ENCODE data around the gene RETN.

Gene RETN

DNA sequence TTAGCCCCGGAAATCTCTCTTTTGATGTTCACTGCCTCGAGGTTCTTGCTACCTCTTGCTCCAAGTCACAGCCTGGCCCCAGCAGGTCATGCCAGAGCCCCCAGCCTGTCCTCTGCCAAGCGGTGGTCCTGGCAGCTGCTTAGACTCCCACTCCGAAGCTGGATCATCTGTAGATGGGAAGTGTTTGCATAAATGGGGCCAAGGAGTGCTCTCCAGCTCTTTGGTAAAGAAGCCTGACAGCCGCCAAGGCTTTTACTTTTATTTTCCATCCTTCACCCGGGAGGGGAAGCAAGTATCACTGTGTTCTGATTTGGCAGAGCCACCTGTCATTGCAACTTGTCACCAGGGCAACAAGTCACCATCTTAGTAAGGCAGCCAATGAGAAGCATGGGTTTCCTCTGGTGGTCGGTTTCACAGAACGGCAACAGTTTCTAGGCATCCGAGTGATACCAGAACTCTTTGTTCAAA is 10.6 kb upstream of the RETN start:
- ATAC-seq, result peak; percentile 92 to 97

- ATAC-seq, result no peak
Observed at GRCh38 chr19:7661744-7662538, 6.9 kb upstream of the RETN start.

- no peak for ATAC-seq
Observed at GRCh38 chr19:7662657-7663056, 6.2 kb upstream of the RETN start.

GRCh38 chr19:7663706-7664105 is 5.1 kb upstream of the RETN start:
- no peak for ATAC-seq

- no peak for ATAC-seq
Observed at GRCh38 chr19:7665076-7665475, 3.8 kb upstream of the RETN start.

DNA sequence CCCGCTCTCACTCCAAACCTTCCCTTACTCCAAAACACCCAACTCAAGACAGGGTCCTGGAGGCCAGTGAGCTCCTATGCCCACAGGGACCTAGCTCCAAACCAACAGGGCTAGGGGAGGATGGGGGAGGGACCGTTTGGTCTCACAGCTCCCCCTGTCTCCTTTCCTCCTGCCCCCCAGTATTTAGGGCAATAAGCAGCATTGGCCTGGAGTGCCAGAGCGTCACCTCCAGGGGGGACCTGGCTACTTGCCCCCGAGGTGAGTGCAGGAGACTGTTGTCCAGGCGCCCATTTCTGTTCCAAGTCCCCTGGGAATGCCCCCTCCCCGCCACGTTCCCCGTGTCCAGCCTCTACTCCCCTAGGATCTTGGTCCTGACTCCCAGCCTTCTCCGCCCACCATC is 792 bp downstream of the RETN start:
- no peak for ATAC-seq

GRCh38 chr19:7670150-7670783 is 1.4 kb downstream of the RETN start:
- ATAC-seq, result no peak

GRCh38 chr19:7670790-7671189 is 1.9 kb downstream of the RETN start:
- ATAC-seq, result no peak

DNA sequence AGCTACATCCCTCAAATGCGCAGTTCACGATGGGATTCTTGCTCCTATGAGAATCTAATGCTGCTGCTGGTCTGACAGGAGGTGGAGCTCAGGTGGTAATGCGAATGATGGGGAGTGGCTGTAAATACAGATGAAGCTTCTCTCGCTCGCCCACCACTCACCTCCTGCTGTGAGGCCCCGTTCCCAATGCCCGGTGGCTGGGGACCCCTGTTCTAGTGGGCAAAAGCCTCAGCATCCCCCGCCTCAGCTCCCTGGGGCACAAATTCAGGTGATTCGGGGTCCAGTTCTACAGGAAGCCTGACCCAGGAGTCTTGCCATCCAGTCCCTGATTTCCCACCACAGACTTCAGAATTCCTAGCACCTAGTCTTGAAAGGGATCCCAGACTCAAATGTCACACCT is 3.7 kb downstream of the RETN start:
- ATAC-seq, result no peak

DNA sequence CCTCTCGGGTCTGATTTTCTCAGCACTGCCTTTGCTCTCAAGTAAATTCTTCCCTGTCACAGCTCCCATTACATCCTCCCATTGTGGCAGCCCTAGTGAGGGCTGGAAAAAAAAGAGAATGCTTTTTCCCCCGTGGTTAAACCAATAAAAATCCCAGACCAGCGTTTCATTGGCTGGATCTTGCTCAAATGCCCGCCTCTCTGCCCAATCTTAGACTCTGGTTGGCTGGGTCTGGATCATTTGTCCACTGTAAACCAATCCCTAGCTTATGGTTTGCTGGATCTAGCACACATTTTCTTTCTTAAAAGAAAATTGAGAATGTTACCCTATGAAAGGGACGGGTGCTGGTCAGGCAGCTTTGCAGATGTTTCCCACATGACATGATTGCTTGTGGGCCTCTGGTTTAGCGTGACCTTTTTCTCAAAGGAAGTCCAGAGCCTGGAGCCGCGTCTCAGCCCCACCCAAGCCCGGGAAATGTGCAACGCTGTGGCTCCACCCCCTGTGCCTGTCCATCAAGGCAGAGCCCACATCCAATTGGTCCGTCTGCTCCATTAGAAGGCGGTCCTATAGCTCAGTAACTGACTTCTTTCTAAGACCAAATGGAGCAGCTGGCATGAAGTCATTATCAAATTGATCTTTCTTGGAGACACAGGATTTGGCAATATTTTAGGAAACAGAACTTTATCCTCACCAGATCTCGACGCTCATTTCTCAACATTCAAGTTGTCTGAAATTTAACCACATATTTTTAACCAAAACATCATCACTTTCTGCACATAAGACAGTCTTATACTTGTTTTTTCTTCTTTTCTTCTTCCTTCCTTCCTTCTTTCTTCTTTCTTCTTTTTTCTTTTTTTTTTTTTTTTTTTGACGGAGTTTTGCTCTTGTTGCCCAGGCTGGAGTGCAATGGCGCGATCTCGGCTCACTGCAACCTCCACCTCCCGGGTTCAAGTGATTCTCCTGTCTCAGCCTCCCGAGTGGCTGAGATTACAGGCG is 5.5 kb downstream of the RETN start:
- ATAC-seq, result peak in 1 of 2 donors; percentile 40

- ATAC-seq, result no peak
Observed at GRCh38 chr19:7676376-7676775, 7.5 kb downstream of the RETN start.

DNA sequence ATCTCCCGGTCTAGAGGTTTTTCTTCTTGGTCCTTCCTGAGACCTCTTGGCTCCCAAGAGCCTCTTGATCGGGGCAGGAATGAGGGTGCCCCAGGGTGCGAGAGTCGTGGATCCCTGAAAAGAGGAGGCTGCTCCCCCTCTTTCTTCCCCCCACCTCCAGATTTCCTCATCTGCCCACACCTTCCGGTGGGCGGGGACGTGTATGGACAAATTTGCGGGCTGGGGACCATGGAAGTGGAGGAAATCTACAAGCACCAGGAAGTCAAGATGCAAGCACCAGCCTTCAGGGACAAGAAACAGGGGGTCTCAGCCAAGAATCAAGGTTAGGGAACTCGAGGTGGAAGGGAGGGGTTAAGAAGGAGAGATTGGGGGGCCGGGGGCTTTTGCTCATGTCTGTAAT is 8.0 kb downstream of the RETN start, which contains the start of gene MCEMP1:
MCEMP1 (plus strand) TSS at position 237 of the 400 bp plus-strand sequence; CDS start at position 268, 31 bp downstream.
- no peak for ATAC-seq

DNA sequence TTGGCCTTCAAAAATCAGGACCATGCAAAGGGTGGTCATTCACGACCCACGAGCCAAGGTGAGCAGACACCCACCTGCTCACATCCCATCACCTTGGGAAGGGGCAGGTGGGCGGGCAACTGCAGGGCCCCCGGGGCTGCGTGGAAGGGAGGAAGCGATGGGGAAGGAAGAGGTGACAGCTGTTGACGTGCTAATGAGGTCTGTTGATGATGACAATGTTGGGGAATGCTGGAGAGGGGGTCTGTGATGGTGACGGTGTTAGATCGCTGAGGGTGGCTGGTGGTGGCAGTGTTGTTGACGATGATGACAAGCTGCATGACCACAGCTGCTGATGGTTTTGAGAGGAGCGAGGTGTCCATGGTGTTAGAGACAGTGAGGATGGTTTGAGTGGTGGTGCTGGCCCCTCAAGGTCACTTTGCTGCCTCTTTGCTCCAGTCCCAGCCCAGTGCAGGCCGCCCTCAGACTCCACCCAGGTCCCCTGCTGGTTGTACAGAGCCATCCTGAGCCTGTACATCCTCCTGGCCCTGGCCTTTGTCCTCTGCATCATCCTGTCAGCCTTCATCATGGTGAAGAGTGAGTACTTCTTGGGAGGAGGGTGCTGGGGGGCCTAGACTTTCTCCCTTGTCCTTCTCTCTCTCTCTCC is 8.9 kb downstream of the RETN start:
- no peak for ATAC-seq

- peak; percentile 71 to 76 for ATAC-seq
Observed at GRCh38 chr19:7678971-7679751, 10.3 kb downstream of the RETN start.

- no peak for ATAC-seq
Observed at GRCh38 chr19:7679771-7680605, 11.1 kb downstream of the RETN start.

- peak; percentile 28 to 36 for ATAC-seq
Observed at GRCh38 chr19:7680606-7681339, 11.9 kb downstream of the RETN start, which contains the start of gene TRAPPC5. TSS of gene TRAPPC5 (plus strand) at chr19:7680833. CDS start at chr19:7682254, 1,421 bp downstream.

DNA sequence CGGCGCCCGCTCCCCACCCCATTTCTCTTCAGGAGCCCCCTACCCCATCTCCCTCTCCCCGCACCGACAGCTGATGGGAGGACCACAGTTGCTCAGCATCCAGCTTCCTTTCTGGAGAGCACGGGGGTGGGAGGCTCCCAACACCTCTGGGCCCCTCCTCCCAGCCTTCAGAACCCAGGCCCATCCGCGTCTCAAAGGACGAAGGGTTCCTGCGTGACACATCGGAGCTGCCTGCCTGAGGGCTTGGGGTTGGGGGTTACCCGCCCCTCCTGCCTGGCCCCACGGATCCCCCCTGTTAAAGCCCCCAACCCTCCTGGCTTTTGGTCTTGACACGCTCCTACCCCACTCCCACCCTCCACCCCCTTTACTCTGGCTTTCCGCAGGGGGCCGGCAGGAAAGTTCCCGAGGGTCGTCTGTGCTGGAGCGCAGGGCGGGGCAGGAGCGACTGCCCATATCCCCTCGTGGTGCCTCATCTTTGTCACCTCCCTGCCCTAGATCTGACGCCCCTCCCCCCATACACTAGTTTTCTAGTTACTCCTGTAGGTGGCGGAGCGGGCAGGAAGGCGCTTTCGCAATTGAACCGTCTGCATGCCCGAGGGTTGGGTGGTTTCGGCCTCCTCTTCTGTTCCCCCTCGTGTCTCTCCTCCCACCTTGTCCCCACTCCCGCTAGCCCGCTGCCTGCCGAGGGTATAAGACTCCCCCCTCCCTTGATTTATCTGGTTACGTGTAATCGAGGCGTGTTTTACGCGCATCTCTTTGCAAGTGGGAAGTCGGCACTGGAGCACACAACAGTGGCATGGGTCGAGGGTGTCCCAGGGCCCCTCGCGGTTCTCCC is 12.7 kb downstream of the RETN start:
- peak; percentile 46 to 52 for ATAC-seq

GRCh38 chr19:7682175-7682855 is 13.5 kb downstream of the RETN start:
- ATAC-seq, result no peak

Measured in activated CD4-positive, CD25-positive, alpha-beta regulatory T cell treated with anti-CD3 and anti-CD28 coated beads, Interleukin-2, amount 50 U/mL, for 24 hours (primary cell).